Measurements from ENCODE around the gene SLC49A3.

- no peak for TF ChIP-seq CTCF (IDR thresholded peaks at IDR 0.05)
- no peak for TF ChIP-seq POLR2A (IDR thresholded peaks at IDR 0.05)
Observed at GRCh38 chr4:679629-680028, 9.3 kb downstream of the SLC49A3 start.
